ENCODE results near the gene CDH15. TPM values are rescaled to one million over a fixed set of nuclear protein-coding genes. Genes with fewer than 3 reads are reported as not detected.

Gene CDH15
- total and polyA plus RNA-seq, 11 donors, result 0.16 to 0.32 (median 0.18) TPM; not detected in 8

DNA sequence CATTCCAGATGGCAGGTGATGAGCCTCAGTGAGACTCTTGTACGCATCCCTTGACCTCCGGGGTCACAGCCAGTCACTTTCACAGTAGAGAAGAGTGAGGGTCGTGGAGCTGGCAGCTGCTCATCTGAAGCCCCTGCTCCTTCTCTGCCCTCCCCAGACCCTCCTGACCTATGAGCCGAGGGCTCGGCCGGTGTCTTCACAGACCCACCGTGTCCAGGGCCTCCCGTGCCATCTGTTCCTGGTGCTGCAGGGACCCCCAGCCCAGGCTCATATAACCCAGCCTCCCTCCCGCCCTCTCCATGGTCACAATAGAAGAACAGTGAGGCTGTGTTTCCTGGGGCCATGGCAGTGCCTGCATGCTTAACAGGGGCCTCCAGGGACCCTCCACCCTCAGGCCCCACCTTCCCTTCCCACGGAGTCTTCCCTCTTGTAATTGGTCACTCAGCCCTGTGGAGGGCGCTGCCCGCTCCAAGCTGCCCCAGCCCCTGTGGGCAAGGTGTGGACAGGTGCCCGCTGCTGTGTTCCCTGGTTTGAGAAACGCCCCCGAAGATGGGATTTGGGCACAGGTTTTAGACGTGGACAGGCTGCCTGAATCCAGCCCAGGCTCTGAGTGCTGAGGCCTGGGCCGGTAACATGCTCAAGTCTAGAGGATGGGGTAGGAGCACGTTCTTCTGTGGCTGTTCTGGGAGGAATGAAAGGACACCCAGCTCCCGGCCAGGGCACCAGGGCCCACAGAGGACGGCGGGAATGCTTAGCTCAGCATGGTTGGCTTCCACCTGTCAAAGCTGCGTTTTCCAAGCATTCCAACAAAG, 39.1 kb upstream of the CDH15 start:
- DNase-seq, result peak in 2 of 5 donors; percentile 14 to 41
- intact Hi-C loops (cut with DNase I), result no loop called here
- peaks cover 0 to 57% (median 40%) of the 10 kb centered on the region in 9 donors for H3K36me3 ChIP-seq
- H3K27me3 ChIP-seq, result no peaks in the 10 kb centered on the region
- WGBS, 4 donors, result 92 to 97% (median 96%) methylated on average over 16 to 22 of the region's 22 CpGs
- no peak for TF ChIP-seq POLR2A (IDR thresholded peaks at IDR 0.05)
- TF ChIP-seq, protein P1, sequence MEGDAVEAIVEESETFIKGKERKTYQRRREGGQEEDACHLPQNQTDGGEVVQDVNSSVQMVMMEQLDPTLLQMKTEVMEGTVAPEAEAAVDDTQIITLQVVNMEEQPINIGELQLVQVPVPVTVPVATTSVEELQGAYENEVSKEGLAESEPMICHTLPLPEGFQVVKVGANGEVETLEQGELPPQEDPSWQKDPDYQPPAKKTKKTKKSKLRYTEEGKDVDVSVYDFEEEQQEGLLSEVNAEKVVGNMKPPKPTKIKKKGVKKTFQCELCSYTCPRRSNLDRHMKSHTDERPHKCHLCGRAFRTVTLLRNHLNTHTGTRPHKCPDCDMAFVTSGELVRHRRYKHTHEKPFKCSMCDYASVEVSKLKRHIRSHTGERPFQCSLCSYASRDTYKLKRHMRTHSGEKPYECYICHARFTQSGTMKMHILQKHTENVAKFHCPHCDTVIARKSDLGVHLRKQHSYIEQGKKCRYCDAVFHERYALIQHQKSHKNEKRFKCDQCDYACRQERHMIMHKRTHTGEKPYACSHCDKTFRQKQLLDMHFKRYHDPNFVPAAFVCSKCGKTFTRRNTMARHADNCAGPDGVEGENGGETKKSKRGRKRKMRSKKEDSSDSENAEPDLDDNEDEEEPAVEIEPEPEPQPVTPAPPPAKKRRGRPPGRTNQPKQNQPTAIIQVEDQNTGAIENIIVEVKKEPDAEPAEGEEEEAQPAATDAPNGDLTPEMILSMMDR (IDR thresholded peaks at IDR 0.05), result no peak
- peaks cover 0 to 18% (median 0%) of the 10 kb centered on the region in 12 donors for H3K9me3 ChIP-seq
- no peak overlapping the region for H3K4me3 ChIP-seq
- peak in 1 of 4 donors; percentile 14 for ATAC-seq
- H3K27ac ChIP-seq, result no peak overlapping the region
- no peaks in the 10 kb centered on the region for H3K4me1 ChIP-seq

GRCh38 chr16:89133457-89134127, 38.0 kb upstream of the CDH15 start:
- no peaks in the 10 kb centered on the region for H3K4me1 ChIP-seq
- H3K4me3 ChIP-seq, result no peak overlapping the region
- intact Hi-C loops (cut with DNase I), result no loop called here
- H3K27me3 ChIP-seq, result no peaks in the 10 kb centered on the region
- ATAC-seq (peak in 1 of 4 donors; percentile 38), DNase-seq (peak in 1 of 5 donors; percentile 30)
- TF ChIP-seq POLR2A (IDR thresholded peaks at IDR 0.05), result no peak
- TF ChIP-seq, protein P1 (IDR thresholded peaks at IDR 0.05), result no peak
- no peak overlapping the region for H3K27ac ChIP-seq
- H3K9me3 ChIP-seq, result peaks cover 0 to 18% (median 0%) of the 10 kb centered on the region in 12 donors
- WGBS, 4 donors, result 97% methylated on average over 16 to 25 of the region's 25 CpGs
- H3K36me3 ChIP-seq, result peaks cover 0 to 57% (median 40%) of the 10 kb centered on the region in 9 donors

DNA sequence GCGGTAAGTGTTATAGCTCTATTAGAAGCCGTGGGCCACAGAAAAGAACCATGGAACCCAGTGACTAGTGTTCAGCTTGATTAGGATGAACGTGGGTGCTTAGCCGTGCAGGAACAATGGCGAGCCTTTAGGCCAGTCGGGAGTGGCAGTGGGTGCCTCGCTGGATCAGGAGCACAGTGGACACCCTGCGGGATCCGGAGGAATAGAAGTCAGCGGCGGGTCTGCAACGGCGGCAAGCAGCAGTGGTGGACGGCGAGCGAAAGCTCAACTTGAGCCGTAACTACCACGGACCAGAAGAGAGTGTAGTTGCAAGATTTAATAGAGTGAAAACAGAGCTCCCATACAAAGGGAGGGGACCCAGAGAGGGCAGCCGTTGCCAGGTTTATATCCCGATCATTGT, 37.3 kb upstream of the CDH15 start:
- ATAC-seq, result no peak
- Histone ChIP-seq H3K4me1 (no peaks in the 10 kb centered on the region), H3K4me3 (no peak overlapping the region), H3K27me3 (no peaks in the 10 kb centered on the region), H3K27ac (no peak overlapping the region), H3K36me3 (peaks cover 0 to 60% (median 40%) of the 10 kb centered on the region in 9 donors), H3K9me3 (peaks cover 0 to 15% (median 0%) of the 10 kb centered on the region in 12 donors)
- TF ChIP-seq, protein P1 (IDR thresholded peaks at IDR 0.05), result no peak
- no peak for TF ChIP-seq POLR2A (IDR thresholded peaks at IDR 0.05)
- intact Hi-C loops (cut with DNase I), result no loop called here
- 94 to 96% (median 96%) methylated on average over 20 of the region's 20 CpGs for WGBS, 4 donors
- DNase-seq, result peak in 2 of 5 donors; percentile 16 to 23

DNA sequence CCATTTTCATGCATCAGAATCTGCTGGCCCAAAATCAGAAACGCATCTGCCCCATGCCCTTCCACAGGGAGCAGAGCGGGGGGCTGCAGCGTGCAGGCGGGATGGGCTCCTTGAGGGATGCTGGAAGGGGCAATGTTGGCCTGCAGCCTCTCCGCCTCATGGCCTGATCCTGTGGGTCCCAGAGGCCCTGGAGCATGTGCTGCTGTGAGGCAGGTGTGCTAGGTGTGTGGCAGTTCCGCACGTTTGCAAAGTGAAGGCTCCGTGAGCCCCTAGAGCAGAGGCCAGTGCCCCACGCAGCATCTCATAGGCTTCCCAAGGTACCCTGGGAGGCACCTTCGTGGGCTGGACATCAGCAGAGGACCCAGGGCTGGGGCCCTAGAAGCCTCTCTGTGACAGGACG, 36.4 kb upstream of the CDH15 start:
- no peak for TF ChIP-seq POLR2A (IDR thresholded peaks at IDR 0.05)
- TF ChIP-seq, protein P1 (IDR thresholded peaks at IDR 0.05), result no peak
- ATAC-seq (no peak), DNase-seq (peak in 2 of 5 donors; percentile 4 to 38)
- Histone ChIP-seq H3K9me3 (peaks cover 0 to 6% (median 0%) of the 10 kb centered on the region in 12 donors), H3K27me3 (no peaks in the 10 kb centered on the region), H3K27ac (no peak overlapping the region), H3K4me1 (no peaks in the 10 kb centered on the region), H3K4me3 (no peak overlapping the region), H3K36me3 (peaks cover 0 to 60% (median 40%) of the 10 kb centered on the region in 9 donors)
- intact Hi-C loops (cut with DNase I), result no loop called here
- WGBS, 4 donors, result 93 to 97% (median 96%) methylated on average over 10 to 11 of the region's 11 CpGs

All from heart left ventricle (tissue), 16 donors.